ENCODE results near the gene PIGL.

Gene PIGL

GRCh38 chr17:16254773-16255400 lies 37.9 kb downstream of the PIGL start:
- no peak for DNase-seq (ENCODE audit: low read depth in 1 of 2, low spot score in 1 of 2)
- Histone ChIP-seq H3K27ac (replicated peaks) (peak overlapping the region; percentile 33), H3K4me3 (replicated peaks; ENCODE audit: insufficient read depth, low read length) (no peak overlapping the region), H3K27me3 (ENCODE audit: insufficient read depth, poor library complexity, severe bottlenecking) (no peaks in the 10 kb centered on the region)
- TF ChIP-seq CTCF (IDR thresholded peaks at IDR 0.05; ENCODE audit: insufficient read depth, low read length) (no peak), SPI1 (IDR thresholded peaks at IDR 0.05; ENCODE audit: borderline replicate concordance, low read depth) (no peak), GABPA (IDR thresholded peaks at IDR 0.05; ENCODE audit: low read depth) (no peak), POLR2AphosphoS5 (IDR thresholded peaks at IDR 0.05; ENCODE audit: low read depth) (no peak)
- TF ChIP-seq, protein P1, sequence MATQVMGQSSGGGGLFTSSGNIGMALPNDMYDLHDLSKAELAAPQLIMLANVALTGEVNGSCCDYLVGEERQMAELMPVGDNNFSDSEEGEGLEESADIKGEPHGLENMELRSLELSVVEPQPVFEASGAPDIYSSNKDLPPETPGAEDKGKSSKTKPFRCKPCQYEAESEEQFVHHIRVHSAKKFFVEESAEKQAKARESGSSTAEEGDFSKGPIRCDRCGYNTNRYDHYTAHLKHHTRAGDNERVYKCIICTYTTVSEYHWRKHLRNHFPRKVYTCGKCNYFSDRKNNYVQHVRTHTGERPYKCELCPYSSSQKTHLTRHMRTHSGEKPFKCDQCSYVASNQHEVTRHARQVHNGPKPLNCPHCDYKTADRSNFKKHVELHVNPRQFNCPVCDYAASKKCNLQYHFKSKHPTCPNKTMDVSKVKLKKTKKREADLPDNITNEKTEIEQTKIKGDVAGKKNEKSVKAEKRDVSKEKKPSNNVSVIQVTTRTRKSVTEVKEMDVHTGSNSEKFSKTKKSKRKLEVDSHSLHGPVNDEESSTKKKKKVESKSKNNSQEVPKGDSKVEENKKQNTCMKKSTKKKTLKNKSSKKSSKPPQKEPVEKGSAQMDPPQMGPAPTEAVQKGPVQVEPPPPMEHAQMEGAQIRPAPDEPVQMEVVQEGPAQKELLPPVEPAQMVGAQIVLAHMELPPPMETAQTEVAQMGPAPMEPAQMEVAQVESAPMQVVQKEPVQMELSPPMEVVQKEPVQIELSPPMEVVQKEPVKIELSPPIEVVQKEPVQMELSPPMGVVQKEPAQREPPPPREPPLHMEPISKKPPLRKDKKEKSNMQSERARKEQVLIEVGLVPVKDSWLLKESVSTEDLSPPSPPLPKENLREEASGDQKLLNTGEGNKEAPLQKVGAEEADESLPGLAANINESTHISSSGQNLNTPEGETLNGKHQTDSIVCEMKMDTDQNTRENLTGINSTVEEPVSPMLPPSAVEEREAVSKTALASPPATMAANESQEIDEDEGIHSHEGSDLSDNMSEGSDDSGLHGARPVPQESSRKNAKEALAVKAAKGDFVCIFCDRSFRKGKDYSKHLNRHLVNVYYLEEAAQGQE (IDR thresholded peaks at IDR 0.05; ENCODE audit: insufficient replicate concordance, low read depth): no peak

- no peaks in the 10 kb centered on the region for H3K27me3 ChIP-seq (ENCODE audit: insufficient read depth, poor library complexity, severe bottlenecking)
- no peak overlapping the region for H3K4me3 ChIP-seq (replicated peaks; ENCODE audit: insufficient read depth, low read length)
- TF ChIP-seq, protein P1 (IDR thresholded peaks at IDR 0.05; ENCODE audit: insufficient replicate concordance, low read depth): no peak
- TF ChIP-seq GABPA (IDR thresholded peaks at IDR 0.05; ENCODE audit: low read depth): no peak
- no peak for TF ChIP-seq CTCF (IDR thresholded peaks at IDR 0.05; ENCODE audit: insufficient read depth, low read length)
- no peak for TF ChIP-seq POLR2AphosphoS5 (IDR thresholded peaks at IDR 0.05; ENCODE audit: low read depth)
- TF ChIP-seq SPI1 (IDR thresholded peaks at IDR 0.05; ENCODE audit: borderline replicate concordance, low read depth): no peak
- no peak overlapping the region; the same call in 1 of the 2 replicates for H3K27ac ChIP-seq (replicated peaks)
- no peak for DNase-seq (ENCODE audit: low read depth in 1 of 2, low spot score in 1 of 2)
Measured at GRCh38 chr17:16255481-16255921, 38.5 kb downstream of the PIGL start.

DNA sequence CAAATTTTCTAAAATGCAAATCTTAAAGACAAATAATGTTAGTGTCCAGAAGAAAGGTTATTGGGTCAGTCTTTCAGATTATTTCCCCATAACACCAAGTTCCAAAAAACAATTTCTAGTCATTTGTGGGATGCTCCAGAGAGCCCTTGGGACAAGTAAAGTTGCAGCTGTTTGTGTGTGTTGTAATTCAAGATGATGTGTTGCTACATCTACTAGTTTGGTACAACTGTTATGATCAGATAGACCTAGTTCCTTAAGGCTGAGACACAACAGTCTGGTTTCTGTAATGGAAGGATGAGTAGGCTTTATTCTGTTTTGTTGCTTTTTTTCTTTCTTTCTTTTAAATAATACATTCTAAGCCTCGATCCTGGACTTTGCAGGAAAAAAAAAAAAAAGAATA lies 41.9 kb downstream of the PIGL start:
- no peak overlapping the region for H3K27ac ChIP-seq (replicated peaks)
- TF ChIP-seq CTCF (IDR thresholded peaks at IDR 0.05; ENCODE audit: insufficient read depth, low read length) (no peak), GABPA (IDR thresholded peaks at IDR 0.05; ENCODE audit: low read depth) (no peak), SPI1 (IDR thresholded peaks at IDR 0.05; ENCODE audit: borderline replicate concordance, low read depth) (no peak), POLR2AphosphoS5 (IDR thresholded peaks at IDR 0.05; ENCODE audit: low read depth) (no peak)
- TF ChIP-seq, protein P1 (IDR thresholded peaks at IDR 0.05; ENCODE audit: insufficient replicate concordance, low read depth): no peak
- H3K4me3 ChIP-seq (replicated peaks; ENCODE audit: insufficient read depth, low read length): no peak overlapping the region
- no peaks in the 10 kb centered on the region for H3K27me3 ChIP-seq (ENCODE audit: insufficient read depth, poor library complexity, severe bottlenecking)
- peak; percentile 21 to 44 for DNase-seq (ENCODE audit: low read depth in 1 of 2, low spot score in 1 of 2)

Measured in HL-60 (cell line).